Colonic mucosa (tissue), 4 donors: ENCODE measurements around the gene CYBB. TPM values are rescaled to one million over a fixed set of nuclear protein-coding genes. Genes with fewer than 3 reads are reported as not detected.
A peak's percentile ranks its signal among the peaks of the same experiment; 100 is the strongest.

Source experiments
- DNase-seq: peaks from one replicate; pipeline ENCODE4 v3.0.0-alpha.2; 2020
- H3K27ac ChIP-seq: fragments of 200-600 bp; one replicate; pipeline ENCODE4 v1.8.0; 2021
- H3K27me3 ChIP-seq: fragments of 200-600 bp; one replicate; pipeline ENCODE4 v1.8.0; 2021
- H3K36me3 ChIP-seq: fragments of 200-600 bp; one replicate; pipeline ENCODE4 v1.8.0; 2021
- H3K4me1 ChIP-seq: fragments of 200-600 bp; one replicate; pipeline ENCODE4 v1.8.0; 2021; ENCODE audit warnings: mild to moderate bottlenecking
- H3K4me3 ChIP-seq: fragments of 200-600 bp; one replicate; pipeline ENCODE4 v1.8.0; 2021
- H3K9ac ChIP-seq, 2 donors: one replicate each; pipeline ENCODE4 v1.7.0; 2013; ENCODE audit warnings: control low read depth in 2 of 2, low read depth in 2 of 2, low read length in 2 of 2
- H3K9me3 ChIP-seq: fragments of 200-600 bp; one replicate; pipeline ENCODE4 v1.8.0; 2021
- intact Hi-C: fragments of 100-400 bp; cut with DNase I; formaldehyde crosslinking; loops from one replicate; pipeline ENCODE4 v1.14.1; 2022
- total RNA-seq, 2 donors: library from RNA; stranded (reverse); fragmentation: NEBNext Ultra II Directional in 1 of 2; extraction: Animal tissue kit (Norgen Biotek cat#: 25700) in 1 of 2; gene quantifications; one replicate each; pipeline ENCODE4 v1.2.1, GENCODE V29; 2021
- TF ChIP-seq, protein P1 (sequence below): fragments of 200-600 bp; IDR thresholded peaks from one replicate; pipeline ENCODE4 v1.8.0; 2022; ENCODE audit warnings: antibody characterized with exemption, mild to moderate bottlenecking
- donor health status: healthy.
- donor health status: DM: no; HTN: no; CAD: no.
- donor health status: DM: no; HTN: no; CAD: no.

CYBB gene
- total RNA-seq, 2 donors from 2014 or later, result 7.7 to 18.6 TPM

DNA sequence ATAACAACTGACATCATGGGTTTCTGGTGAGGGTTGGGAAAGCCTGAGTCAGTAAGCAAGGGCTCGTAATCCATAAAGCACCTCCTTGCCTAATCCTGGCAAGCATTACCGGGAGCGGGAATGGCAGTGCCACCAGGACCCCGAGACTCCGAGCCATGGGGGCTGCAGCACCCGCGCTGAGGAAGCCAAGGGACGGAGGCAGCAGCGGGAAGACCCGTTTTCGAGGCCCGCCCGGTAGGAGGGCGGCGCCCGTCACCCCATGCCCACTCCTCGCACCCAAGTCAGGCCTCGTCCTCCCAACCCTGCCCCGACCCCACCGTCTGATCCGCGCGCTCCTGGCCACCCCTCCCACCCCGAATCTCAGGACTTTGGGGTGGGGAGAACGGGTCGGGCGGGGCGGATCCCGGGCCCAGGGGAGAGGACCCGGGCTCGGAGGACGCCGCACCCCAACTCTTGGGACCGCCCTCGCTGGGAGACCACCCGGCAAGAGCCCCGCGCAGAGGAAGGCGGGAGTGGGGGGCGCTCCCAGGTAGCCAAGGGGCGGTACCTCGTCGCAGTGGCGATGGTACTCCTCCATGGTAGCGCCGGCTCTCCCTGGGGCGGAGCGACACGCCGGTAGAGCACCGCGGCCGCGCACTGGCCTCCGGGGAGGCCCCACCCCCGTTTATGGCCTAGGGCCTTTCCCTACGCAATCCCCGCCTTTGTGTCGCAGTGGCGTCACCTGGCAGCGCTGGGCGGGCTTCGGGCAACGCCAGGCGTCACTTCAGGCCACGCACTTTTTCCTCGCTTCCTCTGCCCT lies 67.3 kb downstream of the CYBB start, which contains the start of gene DYNLT3:
Gene DYNLT3 (minus strand): TSS at position 638 of the 799 bp plus-strand sequence. CDS start 61 bp downstream, at position 577.
- Histone ChIP-seq H3K9ac (peak within 1 kb of the TSS; percentile 74 to 79), H3K4me1 (no peaks in the 10 kb centered on the region), H3K4me3 (peak within 1 kb of the TSS; percentile 56), H3K27me3 (no peaks in the 10 kb centered on the region), H3K36me3 (no peaks in the 10 kb centered on the region), H3K9me3 (no peaks in the 10 kb centered on the region), H3K27ac (peak within 1 kb of the TSS; percentile 54)
- TF ChIP-seq, protein P1, sequence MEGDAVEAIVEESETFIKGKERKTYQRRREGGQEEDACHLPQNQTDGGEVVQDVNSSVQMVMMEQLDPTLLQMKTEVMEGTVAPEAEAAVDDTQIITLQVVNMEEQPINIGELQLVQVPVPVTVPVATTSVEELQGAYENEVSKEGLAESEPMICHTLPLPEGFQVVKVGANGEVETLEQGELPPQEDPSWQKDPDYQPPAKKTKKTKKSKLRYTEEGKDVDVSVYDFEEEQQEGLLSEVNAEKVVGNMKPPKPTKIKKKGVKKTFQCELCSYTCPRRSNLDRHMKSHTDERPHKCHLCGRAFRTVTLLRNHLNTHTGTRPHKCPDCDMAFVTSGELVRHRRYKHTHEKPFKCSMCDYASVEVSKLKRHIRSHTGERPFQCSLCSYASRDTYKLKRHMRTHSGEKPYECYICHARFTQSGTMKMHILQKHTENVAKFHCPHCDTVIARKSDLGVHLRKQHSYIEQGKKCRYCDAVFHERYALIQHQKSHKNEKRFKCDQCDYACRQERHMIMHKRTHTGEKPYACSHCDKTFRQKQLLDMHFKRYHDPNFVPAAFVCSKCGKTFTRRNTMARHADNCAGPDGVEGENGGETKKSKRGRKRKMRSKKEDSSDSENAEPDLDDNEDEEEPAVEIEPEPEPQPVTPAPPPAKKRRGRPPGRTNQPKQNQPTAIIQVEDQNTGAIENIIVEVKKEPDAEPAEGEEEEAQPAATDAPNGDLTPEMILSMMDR, result no peak
- peak; percentile 86 for DNase-seq
- intact Hi-C loops, result no loop called here

DNA sequence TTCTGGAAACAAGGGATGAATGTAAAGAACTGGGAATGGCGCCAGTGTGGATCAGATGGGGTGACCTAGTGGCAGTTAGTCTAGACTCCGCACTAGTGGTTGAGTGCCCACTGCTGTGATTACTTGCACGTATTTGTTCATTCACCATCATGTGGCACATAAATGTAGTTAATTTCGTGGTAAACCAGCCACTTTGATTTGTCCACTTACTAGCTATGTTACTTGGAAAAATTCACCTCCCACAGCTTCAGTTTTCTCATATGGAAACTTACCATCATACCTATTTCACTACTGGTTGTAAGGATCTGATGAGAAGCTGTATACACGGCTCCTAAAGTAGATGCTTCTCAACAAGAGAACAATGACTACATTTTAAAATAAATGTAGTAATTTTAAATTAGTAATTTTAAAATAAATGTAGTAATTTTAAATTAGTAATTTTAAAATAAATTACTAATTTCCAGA lies 67.9 kb downstream of the CYBB start:
- intact Hi-C loops, result no loop called here
- H3K27ac ChIP-seq, result peak overlapping the region; percentile 54
- no peaks in the 10 kb centered on the region for H3K27me3 ChIP-seq
- no peaks in the 10 kb centered on the region for H3K36me3 ChIP-seq
- TF ChIP-seq, protein P1, result no peak
- H3K4me3 ChIP-seq, result peak overlapping the region; percentile 56
- no peaks in the 10 kb centered on the region for H3K4me1 ChIP-seq
- peak overlapping the region; percentile 2 to 79 for H3K9ac ChIP-seq
- H3K9me3 ChIP-seq, result no peaks in the 10 kb centered on the region
- DNase-seq, result no peak

DNA sequence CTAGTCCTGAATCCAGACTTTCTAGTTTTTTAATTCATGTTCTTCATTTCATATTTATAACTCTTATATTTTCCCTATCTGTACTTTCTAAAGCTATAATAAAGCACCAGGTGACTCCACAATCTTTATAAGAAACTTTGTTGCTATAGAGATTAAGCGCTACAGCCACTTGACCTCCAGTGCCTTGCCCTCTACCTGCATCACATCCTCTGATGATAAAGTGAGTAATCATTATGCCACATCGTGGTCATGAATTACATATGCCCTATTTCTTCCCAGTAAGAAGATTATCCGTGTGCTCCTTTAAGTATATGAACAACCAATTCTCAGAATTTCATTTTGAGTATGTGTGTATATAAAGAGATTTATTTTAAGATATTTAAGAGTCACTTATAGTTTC lies 74.3 kb downstream of the CYBB start:
- H3K9ac ChIP-seq, result no peak overlapping the region
- H3K9me3 ChIP-seq, result no peaks in the 10 kb centered on the region
- no peaks in the 10 kb centered on the region for H3K36me3 ChIP-seq
- no peak for DNase-seq
- no peaks in the 10 kb centered on the region for H3K4me1 ChIP-seq
- intact Hi-C loops, result no loop called here
- no peak overlapping the region for H3K27ac ChIP-seq
- H3K4me3 ChIP-seq, result no peak overlapping the region
- H3K27me3 ChIP-seq, result no peaks in the 10 kb centered on the region
- TF ChIP-seq, protein P1, result no peak

DNA sequence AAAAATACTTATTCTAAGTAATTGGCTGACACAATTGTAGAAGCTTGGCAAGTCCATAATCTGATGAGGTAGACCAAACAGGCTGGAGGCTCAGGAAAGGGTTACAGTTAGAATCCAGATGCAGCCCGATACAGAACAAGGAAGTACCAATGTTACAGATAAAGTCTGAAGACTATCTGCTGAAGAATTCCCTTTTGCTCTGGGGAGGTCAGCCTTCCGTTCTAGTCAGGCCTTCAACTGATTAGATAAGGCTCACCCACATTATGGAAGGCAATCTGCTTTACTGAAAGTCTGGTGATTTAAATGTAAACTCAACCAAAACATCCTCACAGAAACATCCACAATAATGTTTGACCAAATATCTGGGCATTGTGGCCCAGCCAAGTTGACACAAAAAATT lies 74.9 kb downstream of the CYBB start:
- intact Hi-C loops, result no loop called here
- Histone ChIP-seq H3K4me3 (no peak overlapping the region), H3K9ac (no peak overlapping the region), H3K9me3 (no peaks in the 10 kb centered on the region), H3K36me3 (no peaks in the 10 kb centered on the region), H3K27ac (no peak overlapping the region), H3K4me1 (no peaks in the 10 kb centered on the region), H3K27me3 (no peaks in the 10 kb centered on the region)
- no peak for DNase-seq
- TF ChIP-seq, protein P1, result no peak

DNA sequence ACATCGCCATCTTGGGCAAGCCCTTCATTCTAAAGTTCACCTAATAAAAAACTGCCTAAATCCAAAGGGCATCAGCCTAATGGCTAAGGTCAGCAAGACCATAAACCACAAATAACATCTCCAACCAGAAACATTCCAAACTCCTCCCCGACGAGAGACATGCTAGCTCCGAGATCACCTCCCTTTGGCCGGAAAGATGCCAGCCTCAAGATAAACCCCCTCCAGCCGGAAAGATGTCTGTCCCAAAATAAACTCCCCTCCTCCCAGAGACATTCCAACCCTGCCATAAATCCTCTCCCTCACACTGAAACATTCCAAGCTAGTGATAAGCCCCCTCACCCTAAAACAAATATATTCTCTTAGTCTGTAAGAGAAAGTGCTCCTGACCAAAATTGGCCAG lies 80.9 kb downstream of the CYBB start:
- no peaks in the 10 kb centered on the region for H3K9me3 ChIP-seq
- H3K27ac ChIP-seq, result no peak overlapping the region
- H3K4me3 ChIP-seq, result no peak overlapping the region
- no peaks in the 10 kb centered on the region for H3K4me1 ChIP-seq
- no peak for DNase-seq
- TF ChIP-seq, protein P1, result no peak
- intact Hi-C loops, result no loop called here
- no peaks in the 10 kb centered on the region for H3K27me3 ChIP-seq
- no peak overlapping the region for H3K9ac ChIP-seq
- no peaks in the 10 kb centered on the region for H3K36me3 ChIP-seq
